AG08395 (cell line): Measurements from ENCODE around the gene PAX1.

Experiments used
- DNase-seq: peaks from one replicate; pipeline ENCODE4 v3.0.0; 2012; ENCODE audit warnings: mixed read lengths, low spot score

The PAX1 gene

GRCh38 chr20:21705575-21706260 is at the start of gene PAX1:
TSS of gene PAX1 (plus strand) at chr20:21705664. CDS start at chr20:21705713, 49 bp downstream.
- DNase-seq = no peak

DNA sequence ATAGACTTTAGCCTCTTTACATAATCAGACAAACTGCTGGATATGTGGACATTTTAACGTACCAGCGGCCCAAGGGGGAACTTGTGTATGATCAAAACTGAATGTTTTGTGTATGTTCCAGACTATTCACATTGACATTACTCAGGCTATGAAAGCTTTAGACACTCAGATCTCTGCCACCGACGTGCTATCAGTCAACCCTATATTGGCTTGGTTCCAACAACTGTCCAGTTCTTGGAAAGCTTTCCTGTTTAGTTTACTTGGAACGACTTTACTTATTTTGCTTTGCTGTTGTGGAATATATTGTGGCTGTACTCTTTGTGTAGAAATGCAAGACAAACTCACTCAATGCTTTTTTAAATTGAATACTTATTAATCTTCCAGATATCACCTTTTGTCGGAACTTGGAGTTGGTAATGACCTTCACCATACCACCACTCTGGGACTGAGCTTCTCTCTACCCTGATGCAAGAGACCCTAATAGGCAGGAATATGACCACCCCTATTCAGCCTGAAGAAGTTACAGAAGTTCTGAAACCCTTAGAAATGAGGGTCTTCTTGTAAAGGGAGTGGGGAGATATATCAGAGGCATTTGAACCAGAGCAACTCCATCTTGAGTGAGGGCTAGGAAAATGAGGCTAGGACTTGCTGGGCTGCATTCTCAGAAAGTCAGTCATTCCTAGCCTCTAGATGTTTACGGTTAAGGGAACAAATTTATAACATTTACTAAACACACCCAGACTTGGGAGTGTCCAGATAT is 49.0 kb upstream of the PAX1 start:
- no peak for DNase-seq

GRCh38 chr20:21661488-21662055 is 43.9 kb upstream of the PAX1 start:
- DNase-seq = no peak

DNA sequence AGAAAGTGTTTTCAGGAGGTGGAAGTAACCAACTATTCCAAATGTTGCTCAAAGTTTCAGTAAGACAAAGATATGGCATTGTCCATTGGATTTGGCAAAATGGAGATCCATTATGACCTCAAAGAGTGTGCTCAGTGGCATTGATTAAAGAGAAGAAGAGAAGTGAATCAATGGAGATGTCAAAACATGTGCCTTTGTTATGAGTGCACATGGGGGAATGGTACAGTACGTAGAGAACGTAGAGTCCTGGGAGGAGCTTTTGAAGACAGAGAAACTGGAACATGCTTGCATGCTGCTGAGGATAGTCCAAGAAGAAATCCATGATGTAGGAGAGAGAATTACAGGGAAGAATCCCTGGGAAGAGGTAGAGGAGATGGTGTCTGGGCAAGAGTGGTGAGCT is 42.0 kb upstream of the PAX1 start:
- DNase-seq = no peak

GRCh38 chr20:21665687-21666446 is 39.6 kb upstream of the PAX1 start:
- DNase-seq = no peak

- no peak for DNase-seq
Observed at GRCh38 chr20:21670126-21670525, 35.3 kb upstream of the PAX1 start.

- DNase-seq = no peak
Observed at GRCh38 chr20:21670981-21671380, 34.5 kb upstream of the PAX1 start.

- DNase-seq = no peak
Observed at GRCh38 chr20:21677261-21677660, 28.2 kb upstream of the PAX1 start.

DNA sequence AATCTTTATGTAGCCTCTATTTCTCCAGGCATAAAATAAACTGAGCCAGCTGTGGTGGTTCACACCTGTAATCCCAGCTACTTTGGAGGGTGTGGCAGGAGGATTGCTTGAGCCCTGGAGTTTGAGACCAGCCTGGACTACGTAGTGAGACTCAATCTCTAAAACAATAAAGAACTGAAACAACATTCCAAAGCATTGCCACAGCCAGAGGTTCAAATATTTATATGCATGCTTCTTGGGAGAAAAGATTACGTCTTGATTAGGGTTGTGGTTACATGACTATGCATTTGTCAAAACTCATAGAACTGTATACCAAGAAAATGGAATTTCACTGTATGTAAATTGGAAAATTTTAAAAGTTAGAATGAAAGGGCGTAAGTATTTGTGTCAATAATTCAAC is 27.7 kb upstream of the PAX1 start:
- DNase-seq = no peak

DNA sequence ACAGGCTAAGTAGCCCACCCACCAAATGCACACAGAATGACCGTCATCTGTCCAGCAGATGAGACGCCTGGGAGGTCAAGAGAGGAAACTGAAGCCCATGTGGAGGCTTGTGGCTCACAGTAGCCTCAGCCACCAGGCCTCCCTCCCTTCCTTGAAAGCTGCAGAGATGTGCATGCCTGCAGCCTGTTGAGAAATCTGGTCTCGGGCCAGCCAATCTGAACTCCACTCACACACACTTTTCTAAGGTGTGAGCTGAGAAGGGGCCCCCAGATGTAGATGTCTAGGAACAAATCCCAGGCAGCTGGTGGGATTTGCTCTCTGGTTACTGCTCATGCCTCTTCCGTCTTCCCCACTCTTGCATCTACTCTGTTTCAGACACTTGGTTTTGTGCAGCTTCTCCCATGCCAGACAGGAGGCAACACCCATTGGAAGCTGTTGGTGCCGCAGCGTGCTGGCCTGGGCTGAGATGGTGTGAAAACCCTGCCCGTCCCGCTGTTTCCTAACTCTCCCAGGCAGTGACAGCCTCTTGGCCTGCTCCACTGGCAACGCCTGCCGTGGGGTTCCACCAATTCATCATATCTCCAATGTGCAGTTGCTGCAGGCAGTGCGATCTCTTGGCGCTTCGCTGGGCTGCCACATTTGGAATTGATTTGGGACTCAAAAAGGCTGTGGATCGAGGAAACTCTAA is 24.1 kb upstream of the PAX1 start:
- peak; percentile 16 for DNase-seq

DNA sequence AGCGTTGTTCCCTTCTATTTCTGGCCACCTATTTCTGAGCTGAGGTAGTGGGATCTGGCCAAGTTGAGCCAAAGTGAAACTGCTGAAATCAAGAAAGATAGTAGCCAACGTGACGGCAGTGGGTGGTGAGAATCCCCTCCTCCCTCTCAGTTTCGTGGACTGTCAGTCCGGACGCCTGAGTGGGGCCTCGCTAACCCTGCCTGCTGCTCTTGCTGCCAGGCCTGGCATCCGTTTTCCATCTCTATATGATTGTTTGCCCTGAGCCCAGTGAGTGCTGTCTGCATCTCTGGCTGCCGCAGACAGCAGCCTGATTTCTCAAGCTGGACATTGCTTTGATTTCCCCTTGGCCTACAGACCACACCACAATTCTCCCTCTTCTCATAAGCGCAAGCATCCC is 23.5 kb upstream of the PAX1 start:
- DNase-seq = no peak

GRCh38 chr20:21682521-21682954 is 22.9 kb upstream of the PAX1 start:
- no peak for DNase-seq

GRCh38 chr20:21684671-21685070 is 20.8 kb upstream of the PAX1 start:
- no peak for DNase-seq

- no peak for DNase-seq
Observed at GRCh38 chr20:21685981-21686380, 19.5 kb upstream of the PAX1 start.

DNA sequence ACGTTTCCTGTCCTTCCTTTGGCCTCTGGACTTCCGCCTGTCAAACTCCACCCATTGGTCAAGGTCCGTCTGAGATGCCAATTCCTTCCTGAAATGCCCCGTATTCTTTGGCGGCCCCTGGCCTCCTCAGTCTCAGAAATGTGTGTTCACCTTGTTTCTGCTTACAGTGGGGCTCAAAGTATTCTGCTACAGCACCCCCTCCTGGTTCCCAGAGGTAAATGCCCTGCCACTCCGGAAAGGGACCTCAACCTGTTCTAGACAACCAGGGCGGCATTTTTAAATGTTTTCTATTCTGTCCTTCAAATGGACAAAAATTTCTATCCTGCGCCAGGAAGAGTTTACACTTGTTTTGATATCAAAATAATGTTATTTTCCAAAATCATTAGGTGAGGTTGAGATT is 12.1 kb upstream of the PAX1 start:
- no peak for DNase-seq

- no peak for DNase-seq
Observed at GRCh38 chr20:21698494-21699215, 6.8 kb upstream of the PAX1 start.

DNA sequence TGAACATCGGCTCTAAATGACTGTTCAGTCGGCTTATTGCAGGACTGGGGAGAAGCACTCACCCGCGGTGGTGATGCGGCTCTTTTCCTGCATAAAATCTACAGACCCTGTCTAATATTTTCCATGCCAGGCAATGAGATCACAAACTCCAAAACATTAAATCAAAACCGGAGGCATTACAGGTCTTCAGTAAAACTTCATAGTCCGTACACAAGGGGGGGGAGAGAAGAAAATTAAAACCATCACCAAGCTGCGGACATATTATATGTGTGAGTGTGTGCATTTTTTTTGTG is 6.3 kb upstream of the PAX1 start:
- DNase-seq = no peak

DNA sequence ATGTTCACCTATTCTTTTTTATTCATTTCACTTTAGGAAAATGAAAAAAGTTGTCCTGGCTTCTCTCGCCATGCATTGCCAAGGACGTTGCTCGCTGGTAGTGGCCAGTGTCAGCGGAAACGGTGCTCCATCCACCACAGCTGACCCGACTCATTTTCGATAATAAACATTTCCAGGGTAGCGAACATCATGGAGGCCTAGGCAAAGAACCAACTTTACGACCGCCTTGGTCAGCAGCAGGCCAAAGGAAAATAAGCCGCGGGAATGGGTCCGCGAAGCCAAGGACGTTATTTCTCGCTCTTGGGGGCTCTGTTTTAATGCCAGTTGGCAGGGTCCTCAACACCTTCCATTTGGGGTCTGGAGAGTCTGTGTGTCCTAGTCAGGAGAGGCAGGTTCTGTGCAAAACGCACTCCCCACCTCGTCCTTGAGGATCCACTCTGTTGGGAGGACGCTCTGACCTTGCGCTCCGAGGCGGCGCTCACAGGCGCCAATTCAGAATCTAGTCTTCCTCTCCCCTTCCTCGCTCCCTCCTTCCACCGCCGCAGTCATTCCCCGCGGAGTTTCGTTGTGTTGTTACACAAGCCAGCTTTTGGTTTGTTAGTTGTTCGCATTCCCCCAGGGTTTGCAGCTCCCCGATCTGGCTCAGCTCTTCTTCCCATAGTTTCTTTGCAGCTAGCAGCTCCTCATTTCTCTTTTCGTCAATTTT is 4.1 kb upstream of the PAX1 start:
- no peak for DNase-seq

- DNase-seq = no peak
Observed at GRCh38 chr20:21702016-21702415, 3.4 kb upstream of the PAX1 start.

DNA sequence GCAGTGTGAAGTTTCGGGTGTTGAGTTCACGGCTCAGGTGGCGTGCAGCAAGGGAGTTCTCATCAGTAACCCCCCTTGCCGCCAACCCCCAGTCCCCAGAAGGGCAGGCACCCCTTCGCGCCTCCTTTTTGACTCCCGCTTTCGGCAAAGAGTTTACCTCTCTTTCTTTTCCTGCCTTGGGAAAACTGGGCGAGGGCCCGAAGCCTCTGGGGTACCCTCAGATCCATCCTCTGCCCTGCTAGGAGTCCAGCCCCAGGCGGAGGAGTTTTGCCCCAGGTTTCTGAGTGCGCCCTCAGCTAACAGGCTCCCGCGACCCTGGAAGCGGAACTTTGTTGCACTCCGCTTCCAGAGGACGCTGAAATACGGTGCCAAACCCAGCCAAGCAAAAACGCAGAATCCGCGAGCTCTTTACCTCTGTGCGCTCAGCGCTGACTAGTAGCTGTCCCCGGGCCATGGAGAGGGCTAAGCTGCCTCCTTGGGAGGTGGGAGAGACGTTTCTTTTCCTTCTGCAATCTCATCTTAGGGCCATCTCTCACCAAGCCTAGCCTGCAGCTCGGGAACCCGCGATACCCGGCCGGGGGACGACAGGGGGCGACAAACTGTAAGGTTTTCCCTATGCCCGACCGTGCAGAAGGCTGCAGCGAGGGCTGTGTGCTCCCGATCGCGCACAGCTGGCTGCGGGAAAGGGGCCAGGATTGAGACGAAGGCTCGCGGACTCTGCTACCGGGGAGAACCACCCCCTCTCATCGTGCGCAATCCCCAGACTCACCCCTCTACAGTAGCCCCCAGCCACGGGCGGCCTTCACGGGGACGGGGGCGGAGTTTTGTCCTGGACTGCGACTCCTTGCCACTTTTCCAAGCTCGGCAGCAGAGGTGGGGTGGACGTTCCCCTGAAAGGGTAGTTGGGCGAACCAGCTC is 2.7 kb upstream of the PAX1 start:
- peak; percentile 60 for DNase-seq
